HG03175 (cell line): ENCODE measurements around the gene KIRREL1.

ENCODE experiments used
- ATAC-seq: cut with Tn5 transposase; IDR thresholded peaks from one replicate; pipeline ENCODE4 v1.9.1; 2021; ENCODE audit warnings: mild to moderate bottlenecking, moderate library complexity; ENCODE audit not compliant: unreplicated experiment

KIRREL1 gene

GRCh38 chr1:158003406-158003800 is 10.0 kb downstream of the KIRREL1 start:
- no peak for ATAC-seq

GRCh38 chr1:158005224-158005623 is 11.8 kb downstream of the KIRREL1 start:
- ATAC-seq: no peak

GRCh38 chr1:158007180-158007579 is 13.7 kb downstream of the KIRREL1 start:
- ATAC-seq: no peak

GRCh38 chr1:158007667-158008386 is 14.4 kb downstream of the KIRREL1 start:
- ATAC-seq: no peak

GRCh38 chr1:158008630-158009029 is 15.2 kb downstream of the KIRREL1 start:
- ATAC-seq: no peak

GRCh38 chr1:158011714-158012113 is 18.3 kb downstream of the KIRREL1 start:
- ATAC-seq: no peak

GRCh38 chr1:158013840-158014730 is 20.6 kb downstream of the KIRREL1 start:
- no peak for ATAC-seq

GRCh38 chr1:158014731-158015320 is 21.4 kb downstream of the KIRREL1 start:
- no peak for ATAC-seq

- ATAC-seq: no peak
These were observed 23.3 kb downstream of the KIRREL1 start for GRCh38 chr1:158016651-158017335.

GRCh38 chr1:158017800-158018595 is 24.6 kb downstream of the KIRREL1 start:
- no peak for ATAC-seq

- no peak for ATAC-seq
These were observed 25.9 kb downstream of the KIRREL1 start for GRCh38 chr1:158019171-158019868.

GRCh38 chr1:158020259-158020885 is 26.9 kb downstream of the KIRREL1 start:
- no peak for ATAC-seq

- no peak for ATAC-seq
These were observed 27.6 kb downstream of the KIRREL1 start for GRCh38 chr1:158020886-158021620.

- ATAC-seq: no peak
These were observed 28.3 kb downstream of the KIRREL1 start for GRCh38 chr1:158021721-158022120.

GRCh38 chr1:158022554-158023312 is 29.3 kb downstream of the KIRREL1 start:
- no peak for ATAC-seq

GRCh38 chr1:158024737-158025136 is 31.3 kb downstream of the KIRREL1 start:
- no peak for ATAC-seq

GRCh38 chr1:158025576-158026230 is 32.3 kb downstream of the KIRREL1 start:
- ATAC-seq: no peak
